GM21390 (cell line): ENCODE measurements around the gene PDZK1IP1.
"Not testable (repeated sequence)": the region's sequence is repeated elsewhere in the genome, so short reads cannot be mapped to it uniquely, and the experiment has no call there.

Source experiments
- ATAC-seq: cut with Tn5 transposase; IDR thresholded peaks from one replicate; pipeline ENCODE4 v1.9.1; 2021; ENCODE audit not compliant: unreplicated experiment

The PDZK1IP1 gene

DNA sequence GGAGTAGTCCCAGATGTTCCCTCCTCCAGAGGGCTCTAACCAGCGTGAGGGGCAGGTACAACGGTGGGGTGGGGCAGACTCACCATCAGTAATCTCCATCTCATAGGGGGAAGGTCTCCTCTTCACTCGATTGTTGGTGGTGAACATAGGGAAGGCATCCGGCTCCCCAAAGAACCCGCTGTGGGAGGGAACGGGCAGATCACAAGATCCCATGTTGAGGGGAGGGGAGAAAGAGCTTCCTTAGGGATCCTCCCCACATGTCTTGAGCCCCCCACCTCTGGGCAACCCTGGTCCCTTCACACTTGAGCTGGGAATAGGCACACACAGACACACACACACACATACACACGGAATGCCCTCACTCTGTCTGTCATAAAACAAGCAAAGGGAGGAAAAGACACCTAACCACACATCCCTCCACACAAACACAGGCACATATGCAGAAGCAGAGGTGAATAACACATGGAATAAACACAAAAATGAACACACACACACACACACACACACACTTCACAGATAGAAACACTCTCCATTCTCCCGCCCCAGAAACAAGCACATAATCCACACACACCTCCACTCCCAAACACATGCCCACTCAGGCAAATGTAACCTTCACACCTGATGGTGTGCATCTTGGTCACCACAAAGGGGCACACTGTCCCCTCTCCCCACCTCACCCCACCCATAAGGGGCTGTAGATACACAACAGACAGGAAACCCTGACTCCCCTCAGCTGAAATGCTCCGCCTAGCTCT is 34.3 kb upstream of the PDZK1IP1 start:
- no peak for ATAC-seq

DNA sequence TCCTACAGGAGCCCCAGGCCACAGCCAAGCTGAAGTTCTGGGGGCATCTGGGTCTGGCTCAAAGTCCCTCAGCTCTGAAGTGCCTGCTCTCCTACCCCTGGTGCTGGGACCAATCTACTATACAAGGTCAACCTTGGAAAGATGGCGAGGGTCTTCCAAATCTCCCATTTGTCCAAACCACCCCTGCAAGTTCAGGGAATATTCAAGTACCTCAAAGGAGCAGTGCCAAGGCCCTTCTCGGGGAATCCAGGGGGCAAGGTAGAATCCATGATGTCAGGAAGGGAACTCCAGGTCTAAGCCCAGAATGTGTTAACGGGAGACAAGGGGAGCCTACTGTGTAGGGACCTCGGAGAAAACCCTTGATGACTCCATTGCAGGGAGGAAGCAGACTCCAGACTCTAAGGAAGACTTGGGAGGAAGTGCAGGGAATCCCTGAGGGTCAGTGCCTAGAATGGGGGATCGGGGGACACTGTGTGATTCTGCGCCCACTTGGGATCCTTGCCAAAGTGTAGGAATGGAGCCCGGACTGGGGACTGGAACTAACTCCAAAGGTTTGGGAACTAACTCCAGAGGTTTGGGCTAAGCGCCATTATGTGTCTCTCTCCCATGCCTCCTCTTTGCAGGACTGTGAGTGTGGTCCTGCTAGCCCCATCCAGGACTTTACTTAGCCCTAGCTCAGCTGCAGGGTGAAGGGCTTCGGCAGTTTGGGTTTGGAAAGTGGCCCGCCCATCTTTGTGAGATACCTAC is 33.5 kb upstream of the PDZK1IP1 start:
- ATAC-seq = no peak

DNA sequence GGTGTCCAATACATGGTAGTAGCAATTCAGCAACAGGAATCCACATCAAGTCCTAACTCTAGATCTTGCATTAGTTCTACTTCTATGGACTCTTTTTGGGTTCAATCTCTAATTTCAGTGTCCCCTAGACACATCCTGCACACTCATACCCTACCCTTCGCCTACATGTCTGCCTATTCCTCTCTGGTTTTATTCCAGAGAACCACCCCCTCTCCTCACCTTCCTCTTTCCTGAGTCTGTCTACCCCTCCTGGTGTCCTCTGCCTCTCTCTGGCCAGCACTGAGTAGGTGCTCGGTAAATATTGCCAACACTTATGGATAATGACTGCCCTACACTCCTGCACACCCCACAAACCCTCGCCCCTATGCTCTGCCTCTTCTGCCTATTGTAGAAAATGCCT is 32.6 kb upstream of the PDZK1IP1 start:
- ATAC-seq = no peak

DNA sequence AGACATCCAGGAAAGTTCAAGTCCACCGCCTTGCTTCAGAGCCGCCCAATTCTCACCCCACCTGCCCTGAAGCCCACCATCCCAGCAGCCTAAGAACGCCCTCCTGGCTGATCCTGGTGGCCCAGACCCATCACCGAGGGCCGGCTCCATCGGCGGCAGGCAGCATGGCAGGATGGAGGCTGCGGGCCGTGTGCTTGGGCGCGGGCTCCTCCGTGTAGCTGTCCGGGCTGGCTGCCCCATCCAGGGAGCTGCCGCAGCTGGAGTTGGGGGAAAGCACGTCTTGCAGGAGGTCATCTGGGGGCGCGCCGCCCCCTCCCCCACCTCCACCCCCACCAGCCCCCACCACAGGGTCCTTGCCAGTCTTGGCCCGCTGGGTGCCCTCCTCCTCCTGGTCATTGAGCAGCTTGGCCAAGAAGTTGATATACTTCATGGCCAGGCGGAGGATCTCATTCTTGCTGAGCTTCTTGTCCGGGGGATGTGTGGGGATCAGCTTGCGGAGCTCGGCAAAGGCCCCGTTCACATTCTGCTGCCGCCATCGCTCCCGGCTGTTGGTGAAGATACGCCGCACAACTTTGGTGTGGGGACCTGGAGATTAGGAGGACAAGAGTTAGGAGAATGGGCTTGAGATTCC is 29.9 kb upstream of the PDZK1IP1 start:
- ATAC-seq = no peak

DNA sequence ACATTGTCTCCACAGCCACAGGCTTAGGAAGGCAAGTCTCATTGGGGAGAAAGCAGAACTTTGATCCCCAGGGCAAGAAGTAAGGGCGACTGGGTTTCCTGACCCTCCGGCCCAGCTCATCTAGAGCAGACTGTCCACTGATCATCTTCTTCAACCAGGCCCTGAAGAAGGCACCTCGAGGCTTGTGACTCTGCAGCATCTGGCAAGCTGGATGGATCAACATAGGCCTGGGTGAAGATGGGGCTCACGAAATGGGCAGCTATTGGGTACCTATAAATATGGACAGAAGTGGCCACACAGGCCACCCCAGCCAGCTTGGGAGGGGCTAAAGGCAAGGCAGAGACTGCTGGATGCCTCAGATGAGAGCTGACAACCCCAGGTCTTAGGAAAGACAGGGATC is 29.2 kb upstream of the PDZK1IP1 start:
- no peak for ATAC-seq

DNA sequence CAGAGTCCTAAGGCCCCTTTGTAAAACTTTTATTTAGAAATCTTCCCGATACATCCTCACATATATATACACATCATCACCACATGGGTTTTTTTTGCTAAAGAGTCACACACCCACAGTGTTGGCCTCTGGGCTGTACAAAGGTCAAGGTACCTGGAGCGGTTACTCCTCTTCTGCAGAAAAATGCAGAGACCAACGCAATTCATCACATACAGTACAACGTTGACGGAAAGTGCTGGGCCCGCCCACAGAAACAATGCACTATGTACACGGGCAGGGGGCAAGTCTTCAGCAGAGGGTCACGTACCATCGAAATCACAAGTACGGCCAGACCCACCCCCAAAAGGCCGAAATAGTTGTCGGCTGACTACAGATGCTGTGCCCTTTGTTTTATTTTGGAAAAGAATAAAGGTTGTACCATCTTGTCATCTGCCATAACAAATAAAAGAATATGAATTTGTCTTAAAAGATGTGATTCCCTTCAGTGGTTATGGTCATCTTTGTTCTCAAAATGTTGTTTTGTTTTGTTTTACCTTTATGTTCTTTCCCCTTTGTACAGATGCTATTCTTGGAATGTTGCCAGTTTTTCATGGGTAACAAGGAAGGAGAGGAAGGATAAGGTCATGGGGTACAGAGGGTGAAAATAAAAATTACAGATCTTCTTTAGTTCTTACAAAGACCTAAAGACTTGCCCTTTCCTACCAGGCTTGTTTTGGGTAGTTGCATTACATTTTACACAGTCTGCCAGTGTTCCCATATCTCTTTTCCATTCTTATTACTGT is 26.6 kb upstream of the PDZK1IP1 start:
- no peak for ATAC-seq

DNA sequence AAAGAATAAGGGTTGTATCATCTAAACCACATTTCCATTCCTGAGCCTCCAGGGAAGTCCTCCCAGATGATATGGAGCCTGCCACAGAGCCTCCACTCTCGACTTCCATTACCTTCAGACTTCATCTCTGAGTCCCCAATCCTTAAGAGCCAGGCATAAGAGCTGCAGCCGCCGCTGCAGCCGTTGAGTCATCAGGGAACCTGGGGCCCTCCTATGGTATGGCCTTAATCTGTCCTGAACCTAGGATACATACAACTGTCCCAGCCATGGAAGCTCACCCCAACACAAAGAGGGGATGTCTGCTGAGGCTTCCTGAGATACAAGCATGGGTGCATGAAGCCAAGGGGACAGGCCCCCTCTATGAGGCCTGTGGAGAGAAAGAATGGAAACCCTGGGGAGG is 25.9 kb upstream of the PDZK1IP1 start:
- no peak for ATAC-seq

DNA sequence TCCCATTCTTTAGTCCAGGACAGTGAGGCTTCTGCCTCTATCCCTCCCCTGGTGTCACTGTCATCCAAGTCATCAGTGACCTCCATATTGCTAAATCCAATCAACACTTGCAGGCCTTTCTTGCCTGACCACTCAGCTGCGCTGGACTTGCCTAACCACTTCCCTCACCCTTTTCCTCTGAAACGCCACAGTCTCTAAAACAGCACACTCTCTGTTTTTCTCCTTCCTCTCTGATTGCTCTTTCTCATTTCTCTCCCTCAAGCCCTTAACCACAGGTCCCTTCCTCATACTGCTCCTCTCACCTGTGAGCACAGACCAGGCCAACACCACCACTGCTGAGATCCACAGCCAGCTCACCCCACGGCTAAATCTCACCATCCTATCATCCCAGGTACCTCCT is 24.7 kb upstream of the PDZK1IP1 start:
- no peak for ATAC-seq

DNA sequence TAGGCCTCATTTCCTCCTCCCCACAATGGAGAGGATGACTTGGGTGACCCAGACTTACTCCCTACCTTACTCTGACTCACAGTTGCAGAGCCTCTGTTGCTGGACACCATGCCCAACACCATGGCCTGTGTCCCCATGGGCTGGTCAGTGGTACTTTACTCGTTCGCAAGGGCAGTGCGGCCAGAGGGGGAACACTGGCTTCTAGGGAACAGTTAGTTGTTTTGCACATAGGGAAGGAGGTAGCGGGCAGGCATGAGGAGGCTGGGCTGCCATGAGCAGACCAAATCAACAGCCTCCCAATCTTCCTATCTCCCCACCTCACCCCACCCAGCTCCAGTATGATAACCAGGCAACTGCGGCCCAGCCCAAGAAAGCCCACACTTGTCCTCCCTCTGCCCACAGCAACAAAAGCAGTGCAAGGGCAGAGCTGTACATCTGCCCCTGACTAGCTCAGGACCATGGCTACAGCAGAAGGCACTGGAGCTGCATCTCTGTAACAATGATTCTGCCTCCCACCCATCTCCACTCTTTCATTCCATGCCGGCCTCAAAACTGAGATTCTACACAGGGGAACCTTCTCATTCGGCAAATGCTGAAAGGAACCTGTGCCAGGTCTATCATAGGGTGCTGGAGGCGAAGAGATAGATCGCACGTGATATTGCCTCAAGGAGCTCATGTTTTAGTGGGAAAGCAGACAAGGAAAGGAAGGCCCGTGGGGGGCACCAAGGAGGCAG is 23.6 kb upstream of the PDZK1IP1 start:
- no peak for ATAC-seq

DNA sequence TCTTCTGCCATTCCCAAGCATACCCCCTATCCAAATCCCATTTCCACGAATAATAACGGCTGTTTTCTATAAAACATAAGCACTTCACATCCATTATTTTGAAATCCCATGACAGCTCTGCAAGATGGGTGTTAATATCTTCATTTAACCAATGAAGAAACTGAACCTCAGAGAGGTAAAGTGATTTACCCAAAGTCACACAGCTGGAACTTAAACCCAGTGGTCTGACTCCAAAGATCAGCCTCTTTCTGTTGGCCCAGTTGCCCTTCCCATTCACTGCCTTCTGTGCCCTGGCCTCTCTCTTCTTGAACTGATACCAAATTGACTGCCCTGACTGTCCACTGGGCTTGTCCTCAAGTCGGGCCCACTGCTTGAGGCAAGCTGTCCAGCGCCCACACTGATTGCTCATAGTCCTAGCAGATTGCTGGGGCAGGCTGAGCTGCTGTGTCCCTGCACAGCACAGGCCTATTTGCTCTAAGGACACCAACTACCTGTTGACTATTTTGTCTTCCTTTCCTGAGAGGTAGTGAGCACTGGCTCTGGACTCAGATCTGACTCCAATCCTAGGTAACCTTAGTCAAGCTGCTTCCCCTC is 22.9 kb upstream of the PDZK1IP1 start:
- ATAC-seq = no peak

DNA sequence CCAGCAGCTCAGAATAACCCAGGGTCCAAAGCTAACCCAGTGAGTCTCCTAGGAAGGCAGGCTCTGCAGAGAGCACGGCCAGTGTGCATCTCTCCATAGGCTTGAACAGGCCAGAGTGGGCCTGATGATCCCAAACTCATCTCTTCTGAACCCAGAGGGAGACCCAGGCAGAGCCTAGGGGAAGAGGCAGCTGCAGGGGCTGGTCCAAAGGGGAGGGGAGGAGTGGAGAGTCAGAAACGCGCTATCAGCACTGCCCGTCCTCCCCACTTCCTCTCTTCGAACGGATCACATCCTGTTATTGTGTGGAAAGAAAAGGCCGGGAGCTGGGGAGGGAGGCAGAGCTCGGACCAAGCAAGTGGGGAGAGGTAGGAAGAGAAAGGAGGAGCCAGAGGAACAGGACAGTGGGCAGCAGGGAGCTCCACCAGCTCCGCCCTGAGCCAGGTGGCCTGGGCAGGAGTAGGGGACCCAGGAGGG is 22.0 kb upstream of the PDZK1IP1 start:
- ATAC-seq = no peak

DNA sequence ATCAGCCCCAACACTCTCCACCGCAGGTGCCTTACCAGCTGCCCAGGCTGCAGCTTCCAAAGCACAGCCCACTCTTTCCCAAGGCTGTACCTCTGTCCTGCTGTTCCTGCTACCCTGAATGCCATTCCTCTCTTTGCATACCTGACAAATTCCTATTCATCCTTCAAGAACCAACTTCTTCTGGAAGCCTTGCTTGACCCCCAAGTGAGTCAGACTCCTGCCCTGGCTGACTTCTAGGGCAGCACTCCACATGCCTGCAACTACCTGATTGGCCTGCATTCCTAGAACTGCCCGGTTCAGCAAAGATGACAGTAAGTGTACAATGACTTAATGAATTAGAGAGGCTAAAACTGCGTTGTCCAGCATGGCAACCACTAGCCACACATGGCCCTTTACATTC is 20.8 kb upstream of the PDZK1IP1 start:
- ATAC-seq = no peak

DNA sequence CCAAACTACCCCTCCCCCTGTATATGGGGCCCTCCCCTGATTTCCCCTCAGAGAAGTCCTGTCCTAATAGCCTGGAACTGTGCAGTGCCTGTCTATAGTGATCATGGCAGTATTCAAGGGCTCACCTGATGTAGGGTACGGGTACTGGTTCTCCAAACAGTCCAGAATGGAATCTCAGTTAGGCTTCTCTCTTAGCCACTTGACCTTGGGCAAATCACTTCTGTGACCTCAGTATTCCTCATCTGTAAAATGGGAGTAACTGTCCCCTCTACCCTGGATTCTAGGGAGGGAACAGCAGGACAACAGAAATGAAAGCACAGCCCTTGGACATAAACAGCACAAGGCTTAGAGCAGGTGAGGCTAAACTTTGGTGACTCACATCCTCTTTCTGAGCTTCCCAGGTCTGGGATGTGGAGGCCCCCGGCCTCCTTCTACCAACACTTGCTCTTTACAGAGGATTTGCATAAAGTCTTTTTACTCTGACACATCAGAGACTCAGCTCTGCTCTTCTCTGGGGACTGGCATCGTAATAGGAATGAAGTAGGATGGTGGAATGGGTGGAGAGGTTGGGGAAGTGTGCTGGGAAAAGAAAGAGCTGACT is 20.0 kb upstream of the PDZK1IP1 start:
- ATAC-seq = no peak

DNA sequence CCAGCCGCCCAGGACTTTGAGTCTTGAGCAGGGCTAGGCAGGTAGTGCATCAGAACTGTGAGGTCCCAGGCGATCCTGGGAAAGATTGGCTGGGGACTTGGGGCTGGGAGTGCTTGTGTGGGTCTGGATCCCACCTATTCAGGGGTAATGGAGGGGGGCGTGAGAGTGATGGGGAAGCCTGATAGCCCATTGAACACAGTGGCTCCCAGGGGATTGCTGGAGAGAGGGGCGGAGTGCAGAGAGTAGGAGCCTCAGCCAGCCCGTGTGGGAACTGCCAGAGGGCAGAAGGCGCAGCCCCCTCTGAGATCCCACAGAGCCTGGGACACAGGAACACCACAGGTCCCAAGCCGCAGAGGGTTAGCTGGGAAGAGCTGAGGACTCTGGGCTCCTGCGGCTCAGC is 19.3 kb upstream of the PDZK1IP1 start:
- ATAC-seq = no peak

DNA sequence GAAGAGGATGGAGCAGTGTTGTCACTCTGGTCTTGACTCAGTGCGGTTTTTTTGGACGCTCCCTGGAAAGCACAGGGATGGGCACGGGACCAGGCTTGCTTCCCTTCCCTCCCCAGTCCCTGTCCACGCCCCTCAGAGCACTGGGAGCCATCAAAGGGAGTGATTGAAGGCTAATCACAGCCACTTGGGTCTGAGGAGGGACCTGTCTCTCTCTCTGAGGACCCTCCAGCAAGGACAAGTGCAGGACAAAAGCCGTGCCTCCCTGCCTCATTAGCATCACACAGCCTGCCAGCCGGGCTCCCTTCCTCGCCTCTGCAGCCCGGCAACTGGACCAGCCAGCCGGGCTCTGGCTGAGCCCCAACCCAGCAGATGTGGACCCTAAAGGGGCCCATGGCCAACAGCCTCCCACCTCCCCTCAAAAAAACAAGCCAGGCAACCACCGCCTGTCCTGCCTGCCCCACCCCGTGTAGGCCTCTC is 18.6 kb upstream of the PDZK1IP1 start:
- no peak for ATAC-seq

DNA sequence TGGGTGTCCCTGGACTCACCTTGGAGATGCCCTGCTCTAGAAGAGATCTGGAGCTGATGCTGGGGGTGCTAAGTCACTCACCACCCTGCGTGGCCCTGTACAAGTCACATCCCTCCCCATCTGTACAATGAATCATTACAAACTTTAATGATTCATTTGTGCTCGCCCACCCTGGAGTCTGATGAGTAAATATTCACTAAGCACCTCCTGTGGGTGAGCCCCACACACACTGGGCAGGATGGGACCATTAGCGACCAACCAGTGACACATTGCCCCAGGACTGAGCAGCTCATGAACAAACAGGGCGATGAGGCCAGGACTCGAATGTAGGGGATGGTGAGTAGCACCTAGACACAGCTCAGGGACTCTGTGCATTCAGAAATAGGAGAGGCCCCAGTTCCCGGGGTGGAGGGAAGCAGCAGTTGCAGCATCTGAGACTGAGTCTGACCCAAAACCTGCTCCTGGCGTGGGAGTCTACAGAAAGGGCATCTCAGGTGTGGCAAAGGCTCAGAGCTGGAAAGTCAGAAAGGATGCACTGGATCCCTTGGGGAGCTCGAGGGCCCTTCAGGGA is 18.1 kb upstream of the PDZK1IP1 start:
- no peak for ATAC-seq

DNA sequence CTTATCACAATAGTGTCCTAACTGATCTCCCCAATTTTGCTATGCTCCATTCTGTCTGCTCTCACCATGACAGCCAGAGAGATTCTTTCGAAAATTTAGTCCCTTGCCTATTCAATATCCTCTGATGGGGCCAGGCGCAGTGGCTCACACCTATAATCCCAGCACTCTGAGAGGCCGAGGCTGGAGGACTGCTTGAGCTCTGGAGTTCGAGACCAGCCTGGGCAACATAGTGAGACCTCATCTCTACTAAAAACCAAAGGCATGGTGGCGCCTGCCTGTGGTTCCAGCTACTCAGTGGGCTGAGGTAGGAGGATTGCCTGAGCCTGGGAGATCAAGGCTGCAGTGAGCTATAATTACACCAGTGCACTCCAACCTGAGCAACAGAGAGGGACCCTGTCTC is 16.1 kb upstream of the PDZK1IP1 start:
- ATAC-seq = no peak

DNA sequence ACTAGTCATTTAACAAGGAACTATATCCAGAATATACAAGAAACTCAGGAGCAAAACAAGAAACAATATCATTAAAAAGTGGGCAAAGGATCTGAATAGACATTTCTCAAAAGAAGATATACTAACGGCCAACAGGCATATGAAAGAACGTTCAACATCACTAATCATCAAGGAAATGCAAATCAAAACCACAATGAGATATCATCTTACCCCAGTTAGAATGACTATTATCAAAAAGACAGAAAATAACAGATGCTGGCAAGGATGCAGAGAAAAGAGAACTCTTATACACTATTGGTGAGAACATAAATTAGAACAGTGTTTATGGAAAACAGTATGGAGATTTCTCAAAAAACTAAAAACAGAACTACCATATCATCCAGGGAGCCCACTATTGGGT is 13.7 kb upstream of the PDZK1IP1 start:
- ATAC-seq = not testable (repeated sequence)

DNA sequence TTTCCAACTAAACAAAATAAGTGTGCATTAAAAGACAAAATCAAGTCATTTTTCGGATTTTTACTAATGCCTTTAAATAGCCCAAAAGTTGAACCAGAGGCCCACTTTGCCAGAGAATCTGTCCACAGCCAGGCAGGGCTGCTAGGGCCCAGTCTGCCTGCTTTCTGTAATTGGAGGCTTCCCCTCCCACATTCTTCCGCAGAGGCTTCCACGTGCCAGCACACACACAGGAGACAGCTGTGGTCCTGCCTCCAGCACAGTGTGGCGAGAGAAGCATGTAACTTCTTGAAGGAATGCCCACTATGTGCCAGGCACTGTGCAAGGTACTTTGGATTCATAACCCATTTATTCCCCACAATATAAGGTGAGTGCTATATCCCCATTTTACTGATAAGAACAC is 11.3 kb upstream of the PDZK1IP1 start:
- ATAC-seq = no peak
